PC-3 (cell line): ENCODE measurements around the gene HPDL. TPM values are rescaled to one million over a fixed set of nuclear protein-coding genes. Genes with fewer than 3 reads are reported as not detected.

Source experiments
- total RNA-seq: library from RNA; depleted of rRNA; stranded (reverse); fragments of >200 nt; gene quantifications from 2 replicates; pipeline ENCODE4 v1.2.3, GENCODE V29; 2014; rRNA removed

The HPDL gene
- total RNA-seq, 1 experiment from 2014 or later = not detected

Other genes with a start within 250 kb of the HPDL start
- 1.4 and 1.6 TPM in 2 replicates for gene ZSWIM5, start 120.3 kb upstream of the HPDL start, total RNA-seq
- 18.2 and 19.5 TPM in 2 replicates for gene TOE1, start 13.3 kb downstream of the HPDL start, total RNA-seq
- 21.4 and 22.8 TPM in 2 replicates for gene MUTYH, start 13.5 kb downstream of the HPDL start, total RNA-seq
- 6.0 and 6.5 TPM in 2 replicates for gene TESK2, start 164.3 kb downstream of the HPDL start, total RNA-seq
- 3.9 and 5.7 TPM in 2 replicates for gene CCDC163, start 173.2 kb downstream of the HPDL start, total RNA-seq
- 6.6 and 9.2 TPM in 2 replicates for gene MMACHC, start 173.4 kb downstream of the HPDL start, total RNA-seq
- gene PRDX1, start 195.0 kb downstream of the HPDL start, total RNA-seq = 749 and 967 TPM in 2 replicates
- gene AKR1A1, start 223.9 kb downstream of the HPDL start, total RNA-seq = 86.1 and 94.9 TPM in 2 replicates